ENCODE data around the gene GET4.

- TF ChIP-seq POLR2A (IDR thresholded peaks at IDR 0.05) (no peak), CTCF (IDR thresholded peaks at IDR 0.05) (no peak), EP300 (IDR thresholded peaks at IDR 0.05) (no peak)
These were observed 5.3 kb downstream of the GET4 start for GRCh38 chr7:881441-882234.
